Right lobe of liver (tissue), 6 donors: Measurements from ENCODE around the gene CD7. TPM values are rescaled to one million over a fixed set of nuclear protein-coding genes. Genes with fewer than 3 reads are reported as not detected.

Experiments used
- ATAC-seq, 4 donors: fragments of 200-7000 bp; cut with Tn5 transposase; one replicate each; pipeline ENCODE4 v1.9.1; 2020; ENCODE audit warnings: mild to moderate bottlenecking in 4 of 4, moderate library complexity in 4 of 4
- DNase-seq, 3 donors: peaks; one replicate each; pipeline ENCODE4 v3.0.0-alpha.2; 2020
- H3K27ac ChIP-seq, 3 donors: fragments of 200-600 bp; one replicate each; pipeline ENCODE4 v1.8.0; 2022
- H3K27me3 ChIP-seq, 2 donors: fragments of 200-600 bp; one replicate each; pipeline ENCODE4 v1.8.0; 2022
- H3K36me3 ChIP-seq, 4 donors: fragments of 200-600 bp; sonication (generic) in 1 of 4; one replicate each; pipeline versions ENCODE4 v1.5.1 to v1.8.0; 2017 to 2022; ENCODE audit warnings: control low read depth in 1 of 4
- H3K4me1 ChIP-seq, 4 donors: fragments of 200-600 bp; sonication (generic) in 1 of 4; one replicate each; pipeline versions ENCODE4 v1.5.1 to v1.8.0; 2017 to 2022; ENCODE audit warnings: control low read depth in 1 of 4
- H3K4me3 ChIP-seq, 3 donors: fragments of 200-600 bp; one replicate each; pipeline ENCODE4 v1.8.0; 2022
- H3K9me3 ChIP-seq, 4 donors: fragments of 200-600 bp; sonication (generic) in 1 of 4; one replicate each; pipeline versions ENCODE4 v1.5.1 to v1.8.0; 2017 to 2022; ENCODE audit warnings: control low read depth in 1 of 4
- CTCF ChIP-seq, 4 donors: fragments of 200-600 bp in 3 of 4; fragments of 450-650 bp in 1 of 4; IDR thresholded peaks; one replicate each; pipeline versions ENCODE4 v1.5.1 to v1.8.0; 2016 to 2022; ENCODE audit warnings: antibody characterized with exemption in 4 of 4, mild to moderate bottlenecking in 2 of 4
- POLR2A ChIP-seq: fragments of 450-650 bp; IDR thresholded peaks from one replicate; pipeline ENCODE4 v1.6.1; 2017; ENCODE audit warnings: antibody characterized with exemption, mild to moderate bottlenecking
- WGBS: methylation state at CpG from one replicate; pipeline ENCODE4 v1.1.6; 2018; ENCODE audit warnings: low coverage, low lambda C conversion rate; ENCODE audit not compliant: insufficient coverage; ENCODE audit errors: missing lambda C conversion rate; 5-methylcytosine and 5-hydroxymethylcytosine counted together
- intact Hi-C, 2 donors: fragments of 100-400 bp; cut with DNase I; formaldehyde crosslinking; loops; one replicate each; pipeline versions ENCODE4 v1.11.2 to v1.14.1; 2022
- total RNA-seq, 6 experiments: library from RNA; depleted of rRNA in 2 of 6; stranded (reverse); fragments of >200 nt in 2 of 6; fragmentation: NEBNext Ultra II Directional in 3 of 6; extraction: Animal tissue kit (Norgen Biotek cat#: 25700) in 3 of 6; gene quantifications; one replicate each; pipeline versions ENCODE4 v1.1.0 to v1.2.4, GENCODE V29; 2016 to 2023
- donor health status: DM: no; HTN: yes; CAD: no.
- donor health status: DM: no; HTN: no; CAD: no.
- donor health status: DM: no; HTN: no; CAD: no.
- donor health status: DM: no; HTN: yes; CAD: no.
- donor health status: DM: no; HTN: yes; CAD: no.

Gene CD7
- total RNA-seq, 6 experiments from 2014 or later, result 0.31 to 3.2 (median 1.3) TPM

- TF ChIP-seq POLR2A (no peak), CTCF (IDR thresholded peaks at IDR 0.05) (no peak)
- Histone ChIP-seq H3K4me3 (peak overlapping the region; percentile 92 to 99 (median 96)), H3K9me3 (no peaks in the 10 kb centered on the region), H3K36me3 (no peaks in the 10 kb centered on the region), H3K4me1 (peaks cover 0 to 29% (median 7%) of the 10 kb centered on the region in 4 donors), H3K27ac (peak overlapping the region; percentile 86 to 93 (median 92)), H3K27me3 (no peaks in the 10 kb centered on the region)
- 72% methylated on average over 11 of the region's 19 CpGs for WGBS
- intact Hi-C loops, result no loop called here
- no peak for DNase-seq
- no peak for ATAC-seq
These were observed 25.7 kb downstream of the CD7 start for GRCh38 chr17:82291582-82292250.

- WGBS, result 52% methylated on average over 16 of the region's 19 CpGs
- H3K4me1 ChIP-seq, result peaks cover 0 to 4% (median under 1%) of the 10 kb centered on the region in 4 donors
- no peak overlapping the region for H3K27ac ChIP-seq
- DNase-seq (peak in 2 of 3 donors; percentile 61 to 79), ATAC-seq (peak; percentile 27 to 50 (median 46))
- H3K4me3 ChIP-seq, result no peak overlapping the region
- no peaks in the 10 kb centered on the region for H3K36me3 ChIP-seq
- TF ChIP-seq POLR2A (no peak), CTCF (IDR thresholded peaks at IDR 0.05) (no peak)
- H3K9me3 ChIP-seq, result no peaks in the 10 kb centered on the region
- intact Hi-C loops, result no loop called here
- H3K27me3 ChIP-seq, result no peaks in the 10 kb centered on the region
These were observed 29.3 kb downstream of the CD7 start for GRCh38 chr17:82287868-82288801.

- Histone ChIP-seq H3K36me3 (no peaks in the 10 kb centered on the region), H3K4me3 (no peak overlapping the region), H3K9me3 (no peaks in the 10 kb centered on the region), H3K4me1 (peaks cover 0 to 4% (median under 1%) of the 10 kb centered on the region in 4 donors), H3K27ac (no peak overlapping the region), H3K27me3 (no peaks in the 10 kb centered on the region)
- 74% methylated on average over 7 of the region's 9 CpGs for WGBS
- no peak for DNase-seq
- TF ChIP-seq CTCF (IDR thresholded peaks at IDR 0.05) (no peak), POLR2A (no peak)
- no peak for ATAC-seq
- intact Hi-C loops, result no loop called here
These were observed 30.2 kb downstream of the CD7 start for GRCh38 chr17:82287013-82287867.

GRCh38 chr17:82285141-82285540 is 32.3 kb downstream of the CD7 start:
- WGBS, result 76% methylated on average over 8 of the region's 8 CpGs
- no peak for ATAC-seq

More at GRCh38 chr17:82285141-82285540, 32.3 kb downstream of the CD7 start:
- Histone ChIP-seq H3K4me3 (no peak overlapping the region), H3K27me3 (no peaks in the 10 kb centered on the region), H3K27ac (no peak overlapping the region), H3K9me3 (no peaks in the 10 kb centered on the region), H3K4me1 (peaks cover 0 to 4% (median under 1%) of the 10 kb centered on the region in 4 donors), H3K36me3 (no peaks in the 10 kb centered on the region)
- intact Hi-C loops, result no loop called here
- no peak for DNase-seq
- TF ChIP-seq CTCF (IDR thresholded peaks at IDR 0.05), result no peak
- no peak for TF ChIP-seq POLR2A
